Gastrocnemius medialis (tissue), 4 donors: ENCODE measurements around the gene RPL36AL.

Source experiments
- POLR2A ChIP-seq, 2 donors: fragments of 450-650 bp; IDR thresholded peaks; one replicate each; pipeline ENCODE4 v1.6.1; 2017; ENCODE audit warnings: antibody characterized with exemption in 2 of 2, mild to moderate bottlenecking in 2 of 2, moderate library complexity in 2 of 2
- TF ChIP-seq, protein P1 (sequence below), 5 experiments: fragments of 450-650 bp in 3 of 5; fragments of 200-600 bp in 2 of 5; sonication (generic) in 2 of 5; IDR thresholded peaks in 4 of 5; conservative IDR thresholded peaks in 1 of 5; 1 replicate in 4 of 5; 2 replicates in 1 of 5; pipeline ENCODE4 v1.5.1; 2016 to 2019; ENCODE audit warnings: antibody characterized with exemption in 5 of 5, mild to moderate bottlenecking in 3 of 5, moderate library complexity in 3 of 5

DNA sequence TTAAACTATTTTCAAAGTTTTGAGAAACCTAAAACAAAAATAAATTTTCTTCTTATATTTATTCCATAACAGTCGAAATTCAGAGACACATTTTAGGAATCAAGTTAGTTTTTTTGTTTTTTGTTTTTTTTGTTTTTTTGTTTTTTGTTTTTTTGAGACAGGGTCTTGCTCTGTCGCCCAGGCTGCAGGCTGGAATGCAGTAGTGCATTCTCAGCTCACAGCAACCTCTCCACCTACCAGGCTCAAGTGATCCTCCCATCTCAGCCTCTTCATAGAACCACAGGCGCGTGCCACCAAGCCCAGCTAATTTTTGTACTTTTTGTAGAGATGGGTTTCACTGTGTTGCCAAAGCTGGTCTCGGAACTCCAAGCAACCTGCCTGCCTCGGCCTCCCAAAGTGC lies 33.1 kb upstream of the RPL36AL start:
- TF ChIP-seq, protein P1, sequence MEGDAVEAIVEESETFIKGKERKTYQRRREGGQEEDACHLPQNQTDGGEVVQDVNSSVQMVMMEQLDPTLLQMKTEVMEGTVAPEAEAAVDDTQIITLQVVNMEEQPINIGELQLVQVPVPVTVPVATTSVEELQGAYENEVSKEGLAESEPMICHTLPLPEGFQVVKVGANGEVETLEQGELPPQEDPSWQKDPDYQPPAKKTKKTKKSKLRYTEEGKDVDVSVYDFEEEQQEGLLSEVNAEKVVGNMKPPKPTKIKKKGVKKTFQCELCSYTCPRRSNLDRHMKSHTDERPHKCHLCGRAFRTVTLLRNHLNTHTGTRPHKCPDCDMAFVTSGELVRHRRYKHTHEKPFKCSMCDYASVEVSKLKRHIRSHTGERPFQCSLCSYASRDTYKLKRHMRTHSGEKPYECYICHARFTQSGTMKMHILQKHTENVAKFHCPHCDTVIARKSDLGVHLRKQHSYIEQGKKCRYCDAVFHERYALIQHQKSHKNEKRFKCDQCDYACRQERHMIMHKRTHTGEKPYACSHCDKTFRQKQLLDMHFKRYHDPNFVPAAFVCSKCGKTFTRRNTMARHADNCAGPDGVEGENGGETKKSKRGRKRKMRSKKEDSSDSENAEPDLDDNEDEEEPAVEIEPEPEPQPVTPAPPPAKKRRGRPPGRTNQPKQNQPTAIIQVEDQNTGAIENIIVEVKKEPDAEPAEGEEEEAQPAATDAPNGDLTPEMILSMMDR (IDR thresholded peaks at IDR 0.05 in 4 of 5, conservative IDR thresholded peaks at IDR 0.05 in 1 of 5): no peak
- TF ChIP-seq POLR2A (IDR thresholded peaks at IDR 0.05): no peak
